Psoas muscle (tissue), 8 donors: Measurements from ENCODE around the gene PANK2. TPM values are rescaled to one million over a fixed set of nuclear protein-coding genes. Genes with fewer than 3 reads are reported as not detected.
A peak's percentile ranks its signal among the peaks of the same experiment; 100 is the strongest.

Experiments used
- ATAC-seq, 4 donors: fragments of 200-7000 bp; cut with Tn5 transposase; one replicate each; pipeline ENCODE4 v1.9.1; 2020; ENCODE audit warnings: moderate library complexity in 3 of 4, mild to moderate bottlenecking in 2 of 4
- DNase-seq, 2 donors: peaks; one replicate each; pipeline ENCODE4 v3.0.0-alpha.2; 2020
- H3K27ac ChIP-seq: fragments of 200-600 bp; one replicate; pipeline ENCODE4 v1.8.0; 2022
- H3K27me3 ChIP-seq, 3 donors: fragments of 200-600 bp in 1 of 3; one replicate each; pipeline versions ENCODE4 v1.6.1 to v1.8.0; 2013 to 2022; ENCODE audit warnings: low read length in 2 of 3, mild to moderate bottlenecking in 2 of 3, moderate library complexity in 1 of 3; ENCODE audit not compliant: insufficient read depth in 3 of 3
- H3K36me3 ChIP-seq, 2 donors: fragments of 200-600 bp in 1 of 2; one replicate each; pipeline versions ENCODE4 v1.6.1 to v1.8.0; 2013 to 2022; ENCODE audit warnings: low read depth in 1 of 2, mild to moderate bottlenecking in 1 of 2, moderate library complexity in 1 of 2; ENCODE audit not compliant: insufficient read depth in 1 of 2
- H3K4me1 ChIP-seq: fragments of 200-600 bp; one replicate; pipeline ENCODE4 v1.8.0; 2022
- H3K4me3 ChIP-seq: fragments of 200-600 bp; one replicate; pipeline ENCODE4 v1.8.0; 2022; ENCODE audit warnings: mild to moderate bottlenecking
- H3K9me3 ChIP-seq: fragments of 200-600 bp; one replicate; pipeline ENCODE4 v1.8.0; 2022
- WGBS, 3 donors: extraction: QIAGEN DNeasy Blood & Tissue Kit; methylation state at CpG; one replicate each; pipeline versions ENCODE4 v1.1.6 to v1.1.7; 2013; 5-methylcytosine and 5-hydroxymethylcytosine counted together
- intact Hi-C, 2 donors: fragments of 100-400 bp; cut with DNase I; formaldehyde crosslinking; loops; one replicate each; pipeline versions ENCODE4 v1.11.0 to v1.14.2; 2022
- polyA plus RNA-seq, 3 donors: library from polyadenylated mRNA; stranded (reverse); fragments of 200-250 nt; gene quantifications; one replicate each; pipeline ENCODE4 v1.2.3, GENCODE V29; 2013
- total RNA-seq, 4 donors: library from RNA; stranded (reverse); fragmentation: NEBNext Ultra II Directional in 2 of 4; extraction: Animal tissue kit (Norgen Biotek cat#: 25700) in 2 of 4; gene quantifications; one replicate each; pipeline versions ENCODE4 v1.2.1 to v1.2.4, GENCODE V29; 2021 to 2023
- TF ChIP-seq, protein P1 (sequence below): fragments of 200-600 bp; IDR thresholded peaks from one replicate; pipeline ENCODE4 v1.8.0; 2022; ENCODE audit warnings: antibody characterized with exemption
- donor health status: healthy with polysubstance abuse.
- donor health status: DM: no; HTN: no; CAD: no; lungs with moderate emphysema.
- donor health status: Bipolar disorder and iron deficiency.
- donor health status: healthy.
- donor health status: DM: yes; HTN: yes; CAD: no.
- donor health status: DM: no; HTN: no; CAD: no.
- donor health status: DM: no; HTN: no; CAD: no.
- donor health status: DM: yes; HTN: yes; CAD: no.

PANK2 gene
- total and polyA plus RNA-seq, 7 donors = 9.7 to 32.9 (median 18.6) TPM

- TF ChIP-seq, protein P1, sequence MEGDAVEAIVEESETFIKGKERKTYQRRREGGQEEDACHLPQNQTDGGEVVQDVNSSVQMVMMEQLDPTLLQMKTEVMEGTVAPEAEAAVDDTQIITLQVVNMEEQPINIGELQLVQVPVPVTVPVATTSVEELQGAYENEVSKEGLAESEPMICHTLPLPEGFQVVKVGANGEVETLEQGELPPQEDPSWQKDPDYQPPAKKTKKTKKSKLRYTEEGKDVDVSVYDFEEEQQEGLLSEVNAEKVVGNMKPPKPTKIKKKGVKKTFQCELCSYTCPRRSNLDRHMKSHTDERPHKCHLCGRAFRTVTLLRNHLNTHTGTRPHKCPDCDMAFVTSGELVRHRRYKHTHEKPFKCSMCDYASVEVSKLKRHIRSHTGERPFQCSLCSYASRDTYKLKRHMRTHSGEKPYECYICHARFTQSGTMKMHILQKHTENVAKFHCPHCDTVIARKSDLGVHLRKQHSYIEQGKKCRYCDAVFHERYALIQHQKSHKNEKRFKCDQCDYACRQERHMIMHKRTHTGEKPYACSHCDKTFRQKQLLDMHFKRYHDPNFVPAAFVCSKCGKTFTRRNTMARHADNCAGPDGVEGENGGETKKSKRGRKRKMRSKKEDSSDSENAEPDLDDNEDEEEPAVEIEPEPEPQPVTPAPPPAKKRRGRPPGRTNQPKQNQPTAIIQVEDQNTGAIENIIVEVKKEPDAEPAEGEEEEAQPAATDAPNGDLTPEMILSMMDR = no peak
- Histone ChIP-seq H3K36me3 (no peaks in the 10 kb centered on the region), H3K27ac (peak overlapping the region; percentile 65), H3K9me3 (no peaks in the 10 kb centered on the region), H3K4me1 (peaks cover 51% of the 10 kb centered on the region), H3K4me3 (peak overlapping the region; percentile 70), H3K27me3 (no peaks in the 10 kb centered on the region)
- WGBS, 3 donors = 9 to 18% (median 10%) methylated on average over 4 of the region's 4 CpGs
- intact Hi-C loops = loop anchor here in 1 of 2 donors (10.0 kb wide), 1 partner anchor 153 kb away; no protein-coding TSS in a partner anchor
- ATAC-seq (no peak), DNase-seq (no peak)
These were observed 43.1 kb downstream of the PANK2 start for GRCh38 chr20:3932277-3932676.

- Histone ChIP-seq H3K4me3 (peak overlapping the region; percentile 70), H3K27ac (peak overlapping the region; percentile 65), H3K36me3 (no peaks in the 10 kb centered on the region), H3K9me3 (no peaks in the 10 kb centered on the region), H3K27me3 (no peaks in the 10 kb centered on the region), H3K4me1 (peaks cover 48% of the 10 kb centered on the region)
- ATAC-seq = peak in 1 of 4 donors; percentile 39
- intact Hi-C loops = loop anchor here in 1 of 2 donors (10.0 kb wide), 1 partner anchor 152 kb away; no protein-coding TSS in a partner anchor
- no peak for DNase-seq
- TF ChIP-seq, protein P1 = no peak
- WGBS, 3 donors = 24 to 27% (median 26%) methylated on average over 6 of the region's 6 CpGs
These were observed 43.5 kb downstream of the PANK2 start for GRCh38 chr20:3932681-3933080.

DNA sequence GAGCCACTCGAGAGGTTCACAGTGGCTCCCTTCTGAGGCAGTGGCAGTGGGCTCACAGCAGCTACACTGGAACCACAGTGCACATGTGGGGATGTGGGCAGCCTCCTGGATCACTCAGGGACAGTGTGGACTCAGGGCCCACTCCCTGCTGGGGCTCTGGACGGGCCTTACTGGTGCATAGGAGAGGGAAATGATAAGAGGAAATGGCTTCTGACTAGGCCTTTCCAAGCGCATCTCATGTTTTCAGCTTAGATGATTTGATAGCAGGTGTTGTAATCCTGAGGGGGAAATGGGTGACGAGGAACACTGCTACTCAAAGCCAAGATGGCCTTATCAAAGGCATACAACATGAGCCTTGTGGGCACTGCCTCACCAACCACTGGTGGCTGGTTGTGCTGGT is 44.0 kb downstream of the PANK2 start:
- no peaks in the 10 kb centered on the region for H3K36me3 ChIP-seq
- peaks cover 43% of the 10 kb centered on the region for H3K4me1 ChIP-seq
- peak overlapping the region; percentile 65 for H3K27ac ChIP-seq
- ATAC-seq = no peak
- DNase-seq = no peak
- H3K27me3 ChIP-seq = no peaks in the 10 kb centered on the region
- TF ChIP-seq, protein P1 = no peak
- intact Hi-C loops = loop anchor here in 1 of 2 donors (10.0 kb wide), 1 partner anchor 152 kb away; no protein-coding TSS in a partner anchor
- no peaks in the 10 kb centered on the region for H3K9me3 ChIP-seq
- peak overlapping the region; percentile 70 for H3K4me3 ChIP-seq
- 58 to 69% (median 65%) methylated on average over 4 of the region's 4 CpGs for WGBS, 3 donors

DNA sequence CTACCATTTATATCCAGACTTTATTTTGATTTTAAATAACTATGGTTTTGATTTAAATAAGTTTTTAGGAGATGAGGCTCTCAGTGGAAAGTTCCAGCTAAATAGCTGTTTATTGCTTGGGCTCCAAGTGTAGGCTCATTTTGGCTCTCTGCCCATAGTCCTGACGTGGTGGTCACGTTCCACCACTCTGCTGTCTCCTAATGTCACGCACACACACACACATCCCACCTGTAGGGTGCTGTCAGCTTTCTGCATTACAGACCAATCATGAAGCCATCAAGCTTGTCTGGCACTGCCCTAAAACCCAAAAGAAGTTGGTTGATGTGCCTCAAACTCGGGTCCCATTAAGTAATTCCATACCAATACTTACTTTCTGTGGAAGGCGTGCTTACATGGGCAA is 45.4 kb downstream of the PANK2 start:
- Histone ChIP-seq H3K4me3 (peak overlapping the region; percentile 38), H3K36me3 (no peaks in the 10 kb centered on the region), H3K9me3 (no peaks in the 10 kb centered on the region), H3K27ac (peak overlapping the region; percentile 56), H3K27me3 (no peaks in the 10 kb centered on the region), H3K4me1 (peaks cover 40% of the 10 kb centered on the region)
- intact Hi-C loops = loop anchor here in 1 of 2 donors (10.0 kb wide), 1 partner anchor 150 kb away; no protein-coding TSS in a partner anchor
- no peak for DNase-seq
- peak in 2 of 4 donors; percentile 28 to 36 for ATAC-seq
- WGBS, 3 donors = 50 to 59% (median 51%) methylated on average over 5 of the region's 5 CpGs
- TF ChIP-seq, protein P1 = no peak
